ENCODE results near the gene HLTF. TPM values are rescaled to one million over a fixed set of nuclear protein-coding genes. Genes with fewer than 3 reads are reported as not detected.

Gene HLTF
- total RNA-seq, 6 donors from 2014 or later, result 14.1 to 26.2 (median 19.0) TPM

DNA sequence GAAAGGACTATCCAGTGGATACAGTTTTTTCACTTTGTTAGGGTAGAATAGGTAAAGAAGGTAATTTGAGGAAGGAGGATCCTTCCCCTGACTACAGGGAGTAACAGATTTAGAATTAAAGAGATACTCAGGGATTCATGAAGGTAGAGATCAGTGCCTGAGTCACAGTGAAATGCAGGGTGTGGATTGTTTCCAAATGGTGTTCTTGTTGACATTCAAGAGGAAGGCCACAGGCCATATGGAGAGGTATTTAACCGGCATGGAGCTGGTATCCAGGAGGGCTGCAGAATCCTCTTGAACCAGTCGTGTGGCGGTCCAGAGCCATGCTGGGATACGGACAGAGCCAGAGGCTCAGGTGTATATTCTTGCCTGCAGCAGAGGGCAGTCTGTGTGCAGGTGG, 66.8 kb downstream of the HLTF start:
- H3K4me3 ChIP-seq, result no peak overlapping the region
- H3K27ac ChIP-seq, result no peak overlapping the region
- ATAC-seq (ENCODE audit: low FRiP score in 2 of 2) (peak in 1 of 2 donors; percentile 16), DNase-seq (no peak)
- no peaks in the 10 kb centered on the region for H3K27me3 ChIP-seq
- TF ChIP-seq, protein P1, sequence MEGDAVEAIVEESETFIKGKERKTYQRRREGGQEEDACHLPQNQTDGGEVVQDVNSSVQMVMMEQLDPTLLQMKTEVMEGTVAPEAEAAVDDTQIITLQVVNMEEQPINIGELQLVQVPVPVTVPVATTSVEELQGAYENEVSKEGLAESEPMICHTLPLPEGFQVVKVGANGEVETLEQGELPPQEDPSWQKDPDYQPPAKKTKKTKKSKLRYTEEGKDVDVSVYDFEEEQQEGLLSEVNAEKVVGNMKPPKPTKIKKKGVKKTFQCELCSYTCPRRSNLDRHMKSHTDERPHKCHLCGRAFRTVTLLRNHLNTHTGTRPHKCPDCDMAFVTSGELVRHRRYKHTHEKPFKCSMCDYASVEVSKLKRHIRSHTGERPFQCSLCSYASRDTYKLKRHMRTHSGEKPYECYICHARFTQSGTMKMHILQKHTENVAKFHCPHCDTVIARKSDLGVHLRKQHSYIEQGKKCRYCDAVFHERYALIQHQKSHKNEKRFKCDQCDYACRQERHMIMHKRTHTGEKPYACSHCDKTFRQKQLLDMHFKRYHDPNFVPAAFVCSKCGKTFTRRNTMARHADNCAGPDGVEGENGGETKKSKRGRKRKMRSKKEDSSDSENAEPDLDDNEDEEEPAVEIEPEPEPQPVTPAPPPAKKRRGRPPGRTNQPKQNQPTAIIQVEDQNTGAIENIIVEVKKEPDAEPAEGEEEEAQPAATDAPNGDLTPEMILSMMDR (IDR thresholded peaks at IDR 0.05), result no peak
- TF ChIP-seq EP300 (IDR thresholded peaks at IDR 0.05) (no peak), POLR2AphosphoS5 (IDR thresholded peaks at IDR 0.05) (no peak)
- H3K4me1 ChIP-seq, result peaks cover 0 to 7% (median 2%) of the 10 kb centered on the region in 4 donors
- no peaks in the 10 kb centered on the region for H3K9me3 ChIP-seq
- peaks cover 0 to 38% (median 18%) of the 10 kb centered on the region in 4 donors for H3K36me3 ChIP-seq
- WGBS, 2 donors, result 85 to 90% methylated on average over 4 of the region's 4 CpGs

DNA sequence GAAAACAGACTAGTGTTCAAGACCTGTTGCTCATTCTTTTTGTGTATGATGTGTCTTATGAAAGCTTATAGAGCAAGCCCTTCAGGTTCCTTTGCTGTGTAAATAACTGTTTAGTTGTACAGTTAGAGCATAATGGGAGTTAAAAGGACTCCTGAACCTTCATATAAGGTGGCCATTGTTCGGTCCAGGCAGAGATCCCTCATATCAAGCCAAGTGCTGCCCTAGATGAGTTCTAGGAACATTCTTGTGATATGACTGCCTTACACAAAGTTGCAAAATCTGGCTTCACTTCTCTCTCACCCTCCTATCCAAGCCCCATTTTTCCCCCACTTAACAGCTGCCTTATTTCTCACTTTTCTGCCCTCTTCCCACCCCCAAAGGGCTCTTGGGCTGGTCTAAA, 68.1 kb downstream of the HLTF start:
- WGBS, 2 donors, result 0 to 36% methylated on average over 1 of the region's 1 CpG
- no peak for DNase-seq
- H3K27ac ChIP-seq, result no peak overlapping the region
- TF ChIP-seq EP300 (IDR thresholded peaks at IDR 0.05) (no peak), POLR2AphosphoS5 (IDR thresholded peaks at IDR 0.05) (no peak), POLR2A (IDR thresholded peaks at IDR 0.05) (no peak)
- TF ChIP-seq, protein P1 (IDR thresholded peaks at IDR 0.05), result no peak
- no peak overlapping the region for H3K4me3 ChIP-seq
- H3K9me3 ChIP-seq, result no peaks in the 10 kb centered on the region
- H3K27me3 ChIP-seq, result no peaks in the 10 kb centered on the region
- ATAC-seq (ENCODE audit: low FRiP score in 2 of 2), result no peak
- H3K4me1 ChIP-seq, result peaks cover 0 to 7% (median 2%) of the 10 kb centered on the region in 4 donors
- peaks cover 3 to 35% (median 16%) of the 10 kb centered on the region in 4 donors for H3K36me3 ChIP-seq

DNA sequence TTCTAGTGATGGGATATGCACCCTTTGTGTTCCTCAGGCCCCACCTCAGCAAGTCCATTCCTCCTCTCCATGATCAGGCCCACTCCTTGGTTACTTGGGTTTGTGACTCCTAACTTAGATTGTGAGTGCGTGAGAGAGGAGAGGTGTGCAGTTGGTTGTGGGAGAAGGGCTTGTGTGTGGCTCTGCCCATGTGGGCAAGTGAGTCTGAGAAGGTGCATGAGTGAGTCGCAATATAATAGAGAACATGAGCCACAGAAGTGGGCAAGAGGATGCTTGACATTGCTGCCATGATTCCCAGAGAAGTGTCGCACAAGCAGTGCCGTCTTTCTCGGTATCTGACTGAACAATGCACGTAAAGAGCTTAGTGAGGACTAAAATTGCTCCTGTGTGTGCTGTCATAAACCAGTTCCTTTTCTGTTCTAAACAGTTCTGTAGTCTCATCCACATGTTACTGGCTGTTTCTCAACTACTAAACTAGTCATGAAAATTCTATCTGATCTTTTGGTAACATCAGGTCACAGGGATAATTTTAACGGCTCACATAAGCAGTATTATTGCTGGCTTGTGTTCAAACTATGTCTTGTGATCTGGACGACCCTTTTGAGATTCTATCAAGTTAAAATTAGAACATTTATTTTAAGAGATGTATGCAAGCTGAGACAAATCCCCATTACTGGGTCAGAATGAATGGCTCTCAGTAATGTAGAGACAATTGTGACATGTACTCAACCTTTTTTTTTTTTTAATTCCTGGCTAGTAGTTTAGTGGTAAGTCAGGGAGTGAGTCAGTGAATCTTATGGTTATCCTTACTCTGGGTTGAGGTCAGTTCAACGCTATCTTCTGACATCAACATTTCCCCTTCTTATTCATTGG, 69.4 kb downstream of the HLTF start:
- 73 to 75% methylated on average over 9 of the region's 9 CpGs for WGBS, 2 donors

DNA sequence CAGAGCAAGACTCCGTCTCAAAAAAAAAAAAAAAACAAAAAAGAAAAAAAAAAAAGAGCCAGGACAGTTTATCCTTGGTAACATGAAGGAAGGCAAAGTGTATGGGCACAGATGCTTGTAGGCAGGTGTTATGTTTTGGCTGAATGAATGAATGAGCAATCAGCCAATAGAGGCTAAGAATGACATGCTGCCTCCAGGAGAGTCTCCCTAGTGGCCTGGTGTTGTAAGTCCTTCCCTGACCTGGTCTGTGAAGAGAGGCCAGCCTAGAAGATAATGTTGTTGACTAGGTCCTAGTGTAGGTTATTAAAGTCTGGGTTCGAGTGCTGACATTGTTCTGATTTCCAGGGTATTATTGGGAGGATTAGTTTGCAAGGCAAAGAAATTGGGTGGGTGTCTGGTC, 70.1 kb downstream of the HLTF start:
- no peaks in the 10 kb centered on the region for H3K27me3 ChIP-seq
- H3K9me3 ChIP-seq, result no peaks in the 10 kb centered on the region
- ATAC-seq (ENCODE audit: low FRiP score in 2 of 2), result no peak
- peaks cover 0 to 7% (median 2%) of the 10 kb centered on the region in 4 donors for H3K4me1 ChIP-seq
- TF ChIP-seq, protein P1 (IDR thresholded peaks at IDR 0.05), result no peak
- no peak for TF ChIP-seq EP300 (IDR thresholded peaks at IDR 0.05)
- no peak for TF ChIP-seq POLR2A (IDR thresholded peaks at IDR 0.05)
- no peak for TF ChIP-seq POLR2AphosphoS5 (IDR thresholded peaks at IDR 0.05)
- H3K4me3 ChIP-seq, result no peak overlapping the region
- peaks cover 8 to 39% (median 19%) of the 10 kb centered on the region in 4 donors for H3K36me3 ChIP-seq
- H3K27ac ChIP-seq, result no peak overlapping the region
- 91% methylated on average over 1 to 2 of the region's 2 CpGs for WGBS, 2 donors
- no peak for DNase-seq

More for the DNA sequence above, 69.4 kb downstream of the HLTF start:
- peak in 1 of 2 donors; percentile 66 for ATAC-seq (ENCODE audit: low FRiP score in 2 of 2)
- peak overlapping the region in 1 of 4 donors; percentile 42 for H3K27ac ChIP-seq
- H3K36me3 ChIP-seq, result peaks cover 3 to 39% (median 15%) of the 10 kb centered on the region in 4 donors
- TF ChIP-seq, protein P1 (IDR thresholded peaks at IDR 0.05), result no peak
- no peak for TF ChIP-seq EP300 (IDR thresholded peaks at IDR 0.05)
- TF ChIP-seq POLR2AphosphoS5 (IDR thresholded peaks at IDR 0.05), result no peak
- TF ChIP-seq POLR2A (IDR thresholded peaks at IDR 0.05), result no peak
- DNase-seq, result no peak
- no peaks in the 10 kb centered on the region for H3K27me3 ChIP-seq
- H3K4me3 ChIP-seq, result no peak overlapping the region
- H3K4me1 ChIP-seq, result peaks cover 0 to 7% (median 2%) of the 10 kb centered on the region in 4 donors
- no peaks in the 10 kb centered on the region for H3K9me3 ChIP-seq
